Effector memory CD4-positive, alpha-beta T cell (primary cell): ENCODE data around the gene KNDC1.
"Not testable (repeated sequence)": the region's sequence is repeated elsewhere in the genome, so short reads cannot be mapped to it uniquely, and the experiment has no call there.

Source experiments
- DNase-seq, 3 donors: peaks; one replicate each; pipeline ENCODE4 v3.0.0-alpha.2; 2020
- H3K27ac ChIP-seq: 2 replicates; pipeline ENCODE4 v1.7.0; 2013; ENCODE audit warnings: mild to moderate bottlenecking, low read length, moderate library complexity; ENCODE audit not compliant: insufficient read depth, poor library complexity, severe bottlenecking
- H3K27me3 ChIP-seq: replicated peaks from 2 replicates; pipeline ENCODE4 v1.7.0; 2013; ENCODE audit warnings: mild to moderate bottlenecking, low read length; ENCODE audit not compliant: insufficient read depth, control insufficient read depth, poor library complexity, severe bottlenecking
- H3K36me3 ChIP-seq: 2 replicates; pipeline ENCODE4 v1.7.0; 2013; ENCODE audit warnings: mild to moderate bottlenecking, low read length, moderate library complexity; ENCODE audit not compliant: control insufficient read depth, insufficient read depth
- H3K4me1 ChIP-seq: 2 replicates; pipeline ENCODE4 v1.7.0; 2013; ENCODE audit warnings: low read length, mild to moderate bottlenecking; ENCODE audit not compliant: control insufficient read depth, insufficient read depth, poor library complexity, severe bottlenecking
- H3K4me3 ChIP-seq: 2 replicates; pipeline ENCODE4 v1.7.0; 2013; ENCODE audit warnings: low read length, low read depth, mild to moderate bottlenecking; ENCODE audit not compliant: insufficient read depth, poor library complexity, severe bottlenecking
- H3K9me3 ChIP-seq: 2 replicates; pipeline ENCODE4 v1.7.0; 2013; ENCODE audit warnings: mild to moderate bottlenecking, low read length, moderate library complexity; ENCODE audit not compliant: control insufficient read depth

KNDC1 gene

GRCh38 chr10:133132473-133133291 lies 27.3 kb upstream of the KNDC1 start:
- Histone ChIP-seq H3K4me3 (no peak overlapping the region), H3K9me3 (no peaks in the 10 kb centered on the region), H3K27me3 (no peaks in the 10 kb centered on the region), H3K4me1 (no peaks in the 10 kb centered on the region), H3K36me3 (no peaks in the 10 kb centered on the region), H3K27ac (no peak overlapping the region)
- DNase-seq, result no peak

- Histone ChIP-seq H3K27me3 (no peaks in the 10 kb centered on the region), H3K36me3 (no peaks in the 10 kb centered on the region), H3K4me3 (no peak overlapping the region), H3K9me3 (no peaks in the 10 kb centered on the region), H3K27ac (no peak overlapping the region), H3K4me1 (no peaks in the 10 kb centered on the region)
- DNase-seq, result no peak
Measured at GRCh38 chr10:133133471-133134231, 26.4 kb upstream of the KNDC1 start.

- DNase-seq, result no peak
- Histone ChIP-seq H3K4me1 (no peaks in the 10 kb centered on the region), H3K9me3 (no peaks in the 10 kb centered on the region)
Measured at GRCh38 chr10:133134411-133135115, 25.5 kb upstream of the KNDC1 start.

GRCh38 chr10:133135116-133135465 lies 24.9 kb upstream of the KNDC1 start:
- Histone ChIP-seq H3K27ac (no peak overlapping the region), H3K9me3 (no peaks in the 10 kb centered on the region), H3K36me3 (no peaks in the 10 kb centered on the region), H3K4me3 (no peak overlapping the region), H3K4me1 (no peaks in the 10 kb centered on the region), H3K27me3 (no peaks in the 10 kb centered on the region)
- DNase-seq, result no peak

More at GRCh38 chr10:133134411-133135115, 25.5 kb upstream of the KNDC1 start:
- H3K36me3 ChIP-seq, result no peaks in the 10 kb centered on the region
- no peak overlapping the region for H3K27ac ChIP-seq
- H3K4me3 ChIP-seq, result no peak overlapping the region
- H3K27me3 ChIP-seq, result no peaks in the 10 kb centered on the region

- not testable (repeated sequence) for H3K9me3 ChIP-seq, H3K27ac ChIP-seq, H3K36me3 ChIP-seq, DNase-seq, H3K4me3 ChIP-seq, H3K4me1 ChIP-seq, H3K27me3 ChIP-seq
Measured at GRCh38 chr10:133137486-133138145, 22.4 kb upstream of the KNDC1 start.

GRCh38 chr10:133139551-133140065 lies 20.4 kb upstream of the KNDC1 start:
- H3K36me3 ChIP-seq, result no peaks in the 10 kb centered on the region
- no peaks in the 10 kb centered on the region for H3K27me3 ChIP-seq
- DNase-seq, result no peak
- H3K9me3 ChIP-seq, result no peaks in the 10 kb centered on the region
- no peak overlapping the region for H3K4me3 ChIP-seq
- no peak overlapping the region for H3K27ac ChIP-seq
- H3K4me1 ChIP-seq, result no peaks in the 10 kb centered on the region

GRCh38 chr10:133140417-133141143 lies 19.4 kb upstream of the KNDC1 start:
- no peak for DNase-seq
- H3K27ac ChIP-seq, result no peak overlapping the region
- no peaks in the 10 kb centered on the region for H3K9me3 ChIP-seq
- H3K27me3 ChIP-seq, result no peaks in the 10 kb centered on the region
- H3K36me3 ChIP-seq, result no peaks in the 10 kb centered on the region
- no peaks in the 10 kb centered on the region for H3K4me1 ChIP-seq
- H3K4me3 ChIP-seq, result no peak overlapping the region

- DNase-seq, result no peak
- H3K9me3 ChIP-seq, result no peaks in the 10 kb centered on the region
- H3K27me3 ChIP-seq, result no peaks in the 10 kb centered on the region
- H3K4me1 ChIP-seq, result no peaks in the 10 kb centered on the region
- no peaks in the 10 kb centered on the region for H3K36me3 ChIP-seq
- H3K27ac ChIP-seq, result no peak overlapping the region
- H3K4me3 ChIP-seq, result no peak overlapping the region
Measured at GRCh38 chr10:133141144-133141957, 18.7 kb upstream of the KNDC1 start.
